HG02938 (cell line): ENCODE data around the gene CCDC136.

Experiments
- ATAC-seq: cut with Tn5 transposase; IDR thresholded peaks from one replicate; pipeline ENCODE4 v1.9.1; 2021; ENCODE audit warnings: mild to moderate bottlenecking, moderate library complexity; ENCODE audit not compliant: unreplicated experiment

Gene CCDC136

GRCh38 chr7:128830231-128831177 is 38.7 kb downstream of the CCDC136 start, which contains the start of gene FLNC:
FLNC (plus strand) TSS chr7:128830406; CDS start chr7:128830638, 232 bp downstream.
- ATAC-seq = no peak

- ATAC-seq = no peak
These were observed 39.6 kb downstream of the CCDC136 start for GRCh38 chr7:128831178-128831993.

- no peak for ATAC-seq
These were observed 40.5 kb downstream of the CCDC136 start for GRCh38 chr7:128831994-128832879.

GRCh38 chr7:128832880-128833147 is 41.0 kb downstream of the CCDC136 start:
- ATAC-seq = no peak

GRCh38 chr7:128833148-128833945 is 41.6 kb downstream of the CCDC136 start:
- ATAC-seq = no peak

- no peak for ATAC-seq
These were observed 42.2 kb downstream of the CCDC136 start for GRCh38 chr7:128833946-128834325.

GRCh38 chr7:128835231-128835751 is 43.5 kb downstream of the CCDC136 start:
- no peak for ATAC-seq

- no peak for ATAC-seq
These were observed 44.2 kb downstream of the CCDC136 start for GRCh38 chr7:128835790-128836641.

GRCh38 chr7:128836729-128837348 is 45.1 kb downstream of the CCDC136 start:
- no peak for ATAC-seq

- no peak for ATAC-seq
These were observed 45.8 kb downstream of the CCDC136 start for GRCh38 chr7:128837521-128837921.

GRCh38 chr7:128838109-128838779 is 46.5 kb downstream of the CCDC136 start:
- ATAC-seq = no peak

GRCh38 chr7:128838981-128839731 is 47.4 kb downstream of the CCDC136 start:
- ATAC-seq = no peak

GRCh38 chr7:128839751-128840177 is 48.0 kb downstream of the CCDC136 start:
- ATAC-seq = no peak

GRCh38 chr7:128840326-128841170 is 48.8 kb downstream of the CCDC136 start:
- no peak for ATAC-seq

GRCh38 chr7:128841171-128841690 is 49.5 kb downstream of the CCDC136 start:
- no peak for ATAC-seq
